Measurements from ENCODE around the gene FBXW8. TPM values are rescaled to one million over a fixed set of nuclear protein-coding genes. Genes with fewer than 3 reads are reported as not detected.

The FBXW8 gene
- total RNA-seq, 1 experiment from 2014 or later, result 15.6 TPM

- peaks cover 4% of the 10 kb centered on the region; the same call in 1 of the 2 replicates for H3K9me3 Mint-ChIP-seq
- H3K4me1 Mint-ChIP-seq, result no peaks in the 10 kb centered on the region
- DNase-seq (ENCODE audit: low spot score) (no peak), ATAC-seq (no peak)
- ChIA-PET POLR2A (no interaction called here), CTCF (interaction anchor here (0.9 to 2.7 kb wide), 3 partner anchors 15 to 194 kb away, joined by 3 to 18 read pairs (median 4); no protein-coding TSS in a partner anchor)
- H3K4me3 Mint-ChIP-seq, result no peak overlapping the region
- peaks cover 6% of the 10 kb centered on the region for H3K27me3 Mint-ChIP-seq (ENCODE audit: low read depth)
- H3K36me3 Mint-ChIP-seq, result no peaks in the 10 kb centered on the region
- H3K27ac Mint-ChIP-seq, result no peak overlapping the region
- TF ChIP-seq TEAD4 (CRISPR knock-in tag; IDR thresholded peaks at IDR 0.05), result no peak
- TF ChIP-seq ZNF425 (CRISPR knock-in tag; conservative IDR thresholded peaks at IDR 0.05), result no peak
- TF ChIP-seq ZNF532 (CRISPR knock-in tag; IDR thresholded peaks at IDR 0.05; ENCODE audit: borderline replicate concordance), result no peak
- no peak for TF ChIP-seq IRF1 (CRISPR knock-in tag; IDR thresholded peaks at IDR 0.05)
- TF ChIP-seq GTF2I (CRISPR knock-in tag; conservative IDR thresholded peaks at IDR 0.05), result no peak; the same call in 1 of the 2 replicates
- no peak for TF ChIP-seq AR (CRISPR knock-in tag; IDR thresholded peaks at IDR 0.05)
- no peak for TF ChIP-seq CREB1 (CRISPR knock-in tag; IDR thresholded peaks at IDR 0.05)
- TF ChIP-seq ZBTB21 (CRISPR knock-in tag; IDR thresholded peaks at IDR 0.05; ENCODE audit: borderline replicate concordance), result no peak
- TF ChIP-seq NFATC4 (CRISPR knock-in tag; IDR thresholded peaks at IDR 0.05), result no peak
- TF ChIP-seq ELF4 (CRISPR knock-in tag; IDR thresholded peaks at IDR 0.05; ENCODE audit: low read depth), result no peak
- no peak for TF ChIP-seq HMGA2 (CRISPR knock-in tag; IDR thresholded peaks at IDR 0.05)
- TF ChIP-seq ZNF317 (CRISPR knock-in tag; IDR thresholded peaks at IDR 0.05; ENCODE audit: borderline replicate concordance, low read depth), result no peak
- TF ChIP-seq IRF2 (CRISPR knock-in tag; IDR thresholded peaks at IDR 0.05; ENCODE audit: borderline replicate concordance, low read depth), result no peak
- TF ChIP-seq ATF6 (CRISPR knock-in tag; IDR thresholded peaks at IDR 0.05), result no peak
- no peak for TF ChIP-seq NR1H2 (CRISPR knock-in tag; IDR thresholded peaks at IDR 0.05)
- TF ChIP-seq STAT6 (CRISPR knock-in tag; conservative IDR thresholded peaks at IDR 0.05; ENCODE audit: low read depth), result no peak
- TF ChIP-seq TP53 (CRISPR knock-in tag; IDR thresholded peaks at IDR 0.05), result no peak
- TF ChIP-seq ATF3 (CRISPR knock-in tag; conservative IDR thresholded peaks at IDR 0.05), result no peak
- no peak for TF ChIP-seq MXD4 (CRISPR knock-in tag; IDR thresholded peaks at IDR 0.05; ENCODE audit: borderline replicate concordance)
These were observed 13.3 kb upstream of the FBXW8 start for GRCh38 chr12:116897476-116897875.

All from WTC11 (cell line).